GM21723 (cell line): ENCODE results near the gene KLHL20.

Source experiments
- ATAC-seq: cut with Tn5 transposase; IDR thresholded peaks from one replicate; pipeline ENCODE4 v1.9.1; 2021; ENCODE audit warnings: mild to moderate bottlenecking, moderate library complexity; ENCODE audit not compliant: unreplicated experiment

Gene KLHL20

DNA sequence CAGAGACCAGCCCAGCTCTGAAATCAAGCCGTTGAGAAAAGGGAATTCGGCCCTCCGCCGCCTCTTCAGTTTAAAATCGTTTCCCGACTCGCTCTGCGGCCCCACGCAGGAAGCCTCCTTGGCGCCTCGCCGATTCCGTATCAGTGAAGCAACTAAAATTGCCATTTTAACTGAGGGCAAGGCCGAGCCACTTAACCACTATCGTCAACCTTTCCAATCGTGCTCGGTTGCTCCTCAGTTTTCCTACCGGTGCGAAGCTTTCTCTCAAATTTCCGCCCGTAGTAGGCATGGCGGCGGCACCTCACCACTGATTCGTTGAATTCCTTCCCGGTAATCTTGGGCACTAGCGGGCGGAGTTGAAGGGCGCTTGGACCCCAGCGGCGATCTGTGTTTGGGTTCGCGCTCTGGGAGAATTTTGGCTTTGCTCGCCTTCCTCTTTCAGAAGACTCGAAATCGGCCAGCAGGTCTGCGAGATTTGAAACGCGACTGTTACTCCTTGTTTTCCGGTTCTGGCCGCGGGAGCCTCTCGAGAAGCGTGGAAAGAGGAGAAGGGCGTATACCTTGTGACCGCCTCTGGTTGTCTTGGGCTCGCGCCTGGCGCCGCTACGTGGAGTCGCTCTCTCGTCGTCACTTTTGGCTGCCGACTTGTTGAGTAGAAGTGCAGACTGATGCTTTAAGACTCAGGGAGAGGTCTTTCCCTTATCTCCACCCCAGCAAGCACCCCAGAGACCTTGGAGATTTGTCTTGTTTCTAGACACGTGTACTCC lies 109.7 kb downstream of the KLHL20 start, which contains the start of the genes CENPL and DARS2:
Gene CENPL, minus strand, starts transcription at position 569 of the 767 bp plus-strand sequence. CDS start 13,584 bp downstream, outside the sequence.
Gene DARS2, plus strand, starts transcription at position 359 of the 767 bp plus-strand sequence. CDS start 557 bp downstream, outside the sequence.
- peak; percentile 89 for ATAC-seq

DNA sequence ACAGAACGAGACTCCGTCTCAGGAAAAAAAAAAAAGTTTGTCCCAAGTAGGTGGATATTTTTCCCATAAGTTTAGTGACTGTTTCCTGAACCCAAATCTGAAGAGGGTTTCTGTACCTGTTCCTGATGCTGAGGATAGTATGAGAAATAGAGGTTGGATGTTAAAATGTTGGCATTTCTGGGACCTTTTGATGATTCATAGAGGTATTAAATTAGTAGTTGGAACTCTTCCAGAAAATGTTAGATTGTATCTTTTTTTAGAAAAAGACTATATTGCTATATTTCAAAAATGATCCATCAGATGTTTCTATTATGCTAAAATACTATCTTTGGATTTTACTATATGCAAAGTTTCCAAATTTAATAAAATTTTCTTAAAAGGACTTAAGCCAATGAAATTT lies 112.8 kb downstream of the KLHL20 start:
- ATAC-seq = no peak

DNA sequence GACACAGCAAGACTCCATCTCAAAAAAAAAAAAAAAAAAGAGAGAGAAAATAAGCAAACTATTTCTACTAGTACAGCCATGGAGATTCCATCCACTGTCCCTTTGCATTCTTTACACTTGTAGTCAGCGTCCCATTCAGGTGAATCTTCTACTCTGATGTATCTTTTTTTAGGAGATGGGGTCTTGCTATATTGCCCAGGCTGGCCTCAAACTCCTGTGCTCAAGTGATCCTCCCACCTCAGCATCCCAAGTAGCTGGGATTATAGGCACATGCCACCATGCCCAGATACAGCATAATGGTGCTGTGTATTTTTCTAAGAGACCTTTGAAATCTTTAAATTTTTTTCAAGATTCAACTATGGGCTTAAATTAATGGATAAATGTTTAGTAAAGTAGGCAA lies 118.0 kb downstream of the KLHL20 start:
- no peak for ATAC-seq
